A673 (cell line): Measurements from ENCODE around the gene LPAR2. TPM values are rescaled to one million over a fixed set of nuclear protein-coding genes. Genes with fewer than 3 reads are reported as not detected.
A peak's percentile ranks its signal among the peaks of the same experiment; 100 is the strongest.

Experiments used
- BruUV-seq: library from RNA; stranded (reverse); fragments of 400-500 nt; replicated peaks from 2 replicates; lab custom pipeline; 2021; lab: Mats Ljungman, UMichigan
- CTCF ChIA-PET: fragments of 300-600 bp; sonication (Branson Sonifier 250); formaldehyde crosslinking; loops from one replicate; lab custom pipeline; 2022; ENCODE audit warnings: antibody characterized with exemption; lab: Charles Lee
- POLR2A ChIA-PET: fragments of 300-600 bp; sonication (Branson Sonifier 250); formaldehyde crosslinking; loops from one replicate; lab custom pipeline; 2022; ENCODE audit warnings: antibody characterized with exemption; ENCODE audit not compliant: low non-redundant PET; lab: Charles Lee
- DNase-seq: peaks from one replicate; pipeline ENCODE4 v3.0.0-alpha.2; 2015; ENCODE audit warnings: low spot score
- H3K27ac ChIP-seq: fragments of 200-600 bp; sonication (generic); 2 replicates; pipeline ENCODE4 v1.5.1; 2016; ENCODE audit warnings: mixed run types, low read depth, mild to moderate bottlenecking, mixed read lengths, antibody characterized with exemption, low read length; ENCODE audit not compliant: poor library complexity, severe bottlenecking
- H3K27me3 ChIP-seq: fragments of 200-600 bp; sonication (generic); replicated peaks from 2 replicates; pipeline ENCODE4 v1.6.1; 2017; ENCODE audit warnings: mixed run types, low read depth, mild to moderate bottlenecking, mixed read lengths, antibody characterized with exemption, low read length; ENCODE audit not compliant: insufficient read depth, poor library complexity
- H3K36me3 ChIP-seq: fragments of 200-600 bp; sonication (generic); 2 replicates; pipeline ENCODE4 v1.6.1; 2016; ENCODE audit warnings: mixed run types, mild to moderate bottlenecking, mixed read lengths, antibody characterized with exemption, low read length; ENCODE audit not compliant: insufficient read depth, poor library complexity, severe bottlenecking
- H3K4me1 ChIP-seq: fragments of 200-600 bp; sonication (generic); 2 replicates; pipeline ENCODE4 v1.6.1; 2017; ENCODE audit warnings: mixed run types, mild to moderate bottlenecking, mixed read lengths, antibody characterized with exemption, low read length; ENCODE audit not compliant: insufficient read depth, poor library complexity, severe bottlenecking
- H3K4me3 ChIP-seq: fragments of 200-600 bp; sonication (generic); 2 replicates; pipeline ENCODE4 v1.5.1; 2016; ENCODE audit warnings: low read depth, mixed run types, mild to moderate bottlenecking, mixed read lengths, low read length; ENCODE audit not compliant: poor library complexity, severe bottlenecking
- H3K9me3 ChIP-seq: fragments of 200-600 bp; sonication (generic); 2 replicates; pipeline ENCODE4 v1.6.1; 2016; ENCODE audit warnings: mixed run types, low read depth, mild to moderate bottlenecking, mixed read lengths, antibody characterized with exemption, low read length; ENCODE audit not compliant: poor library complexity, severe bottlenecking
- CTCF ChIP-seq: fragments of 300-800, 200-600 bp; sonication (generic); conservative IDR thresholded peaks from 2 replicates; pipeline ENCODE4 v1.5.1; 2017; ENCODE audit warnings: low read depth, mild to moderate bottlenecking, antibody characterized with exemption, low read length, moderate library complexity, mixed read lengths
- EZH2 ChIP-seq: fragments of 200-600 bp; sonication (generic); IDR thresholded peaks from 2 replicates; pipeline ENCODE4 v1.6.1; 2017; ENCODE audit warnings: borderline replicate concordance, low read depth, mild to moderate bottlenecking, mixed read lengths, antibody characterized with exemption, low read length; ENCODE audit not compliant: poor library complexity, severe bottlenecking
- intact Hi-C: fragments of 100-400 bp; cut with micrococcal nuclease; formaldehyde crosslinking; loops from one replicate; pipeline ENCODE4 v1.10.0; 2022; ENCODE audit not compliant: unreplicated experiment
- total RNA-seq: library from RNA; stranded (reverse); gene quantifications from 2 replicates; pipeline ENCODE4 v1.2.3, GENCODE V29; 2021

Gene LPAR2
- total RNA-seq, 1 experiment from 2014 or later: 17.2 TPM

GRCh38 chr19:19657397-19657783 is 29.4 kb upstream of the LPAR2 start:
- peaks cover 65% of the 10 kb centered on the region for H3K36me3 ChIP-seq
- CTCF ChIA-PET: no interaction called here
- intact Hi-C loops: no loop called here
- no peak for TF ChIP-seq EZH2
- TF ChIP-seq CTCF: no peak
- peaks cover 8% of the 10 kb centered on the region for H3K4me1 ChIP-seq
- DNase-seq: peak; percentile 51
- POLR2A ChIA-PET: no interaction called here
- H3K9me3 ChIP-seq: no peaks in the 10 kb centered on the region
- no peaks in the 10 kb centered on the region for H3K27me3 ChIP-seq
- no peak overlapping the region for H3K4me3 ChIP-seq
- BruUV-seq: no TSS peak
- H3K27ac ChIP-seq: peak overlapping the region; percentile 47

GRCh38 chr19:19656451-19657396 is 28.7 kb upstream of the LPAR2 start:
- POLR2A ChIA-PET: no interaction called here
- peaks cover under 1% of the 10 kb centered on the region for H3K4me1 ChIP-seq
- intact Hi-C loops: no loop called here
- H3K4me3 ChIP-seq: no peak overlapping the region
- TF ChIP-seq CTCF (no peak), EZH2 (no peak)
- no TSS peak for BruUV-seq
- H3K27me3 ChIP-seq: no peaks in the 10 kb centered on the region
- peak overlapping the region; percentile 47 for H3K27ac ChIP-seq
- DNase-seq: no peak
- H3K36me3 ChIP-seq: peaks cover 69% of the 10 kb centered on the region
- CTCF ChIA-PET: no interaction called here
- no peaks in the 10 kb centered on the region for H3K9me3 ChIP-seq

- Histone ChIP-seq H3K4me3 (no peak overlapping the region), H3K4me1 (no peaks in the 10 kb centered on the region), H3K9me3 (no peaks in the 10 kb centered on the region), H3K36me3 (peaks cover 78% of the 10 kb centered on the region), H3K27ac (no peak overlapping the region), H3K27me3 (no peaks in the 10 kb centered on the region)
- ChIA-PET POLR2A (no interaction called here), CTCF (no interaction called here)
- BruUV-seq: no TSS peak
- intact Hi-C loops: no loop called here
- TF ChIP-seq CTCF (no peak), EZH2 (no peak)
- no peak for DNase-seq
These were observed 27.8 kb upstream of the LPAR2 start for GRCh38 chr19:19655641-19656343.
